GM19099 (cell line): ENCODE measurements around the gene POLE2.

Experiments used
- POLR2A ChIP-seq: IDR thresholded peaks from 3 replicates; pipeline ENCODE4 v1.6.1; 2011; ENCODE audit warnings: low read depth; ENCODE audit not compliant: insufficient read length; ENCODE audit errors: extremely low read depth

The POLE2 gene

GRCh38 chr14:49659526-49660455 is 28.2 kb downstream of the POLE2 start:
- no peak for TF ChIP-seq POLR2A

GRCh38 chr14:49654511-49654910 is 33.5 kb downstream of the POLE2 start:
- TF ChIP-seq POLR2A = no peak

- TF ChIP-seq POLR2A = no peak
Observed at GRCh38 chr14:49653508-49653907, 34.5 kb downstream of the POLE2 start.

GRCh38 chr14:49642163-49642562 is 45.9 kb downstream of the POLE2 start:
- no peak for TF ChIP-seq POLR2A

- TF ChIP-seq POLR2A = no peak
Observed at GRCh38 chr14:49641697-49642129, 46.3 kb downstream of the POLE2 start.

GRCh38 chr14:49640540-49641417 is 47.2 kb downstream of the POLE2 start:
- no peak for TF ChIP-seq POLR2A

- TF ChIP-seq POLR2A = no peak
Observed at GRCh38 chr14:49637534-49638078, 50.4 kb downstream of the POLE2 start.

- TF ChIP-seq POLR2A = no peak
Observed at GRCh38 chr14:49636866-49637265, 51.1 kb downstream of the POLE2 start.

GRCh38 chr14:49634547-49635334 is 53.3 kb downstream of the POLE2 start, which contains the start of gene DNAAF2:
TSS of gene DNAAF2 (minus strand) at chr14:49635244. CDS start at chr14:49635149, 95 bp downstream.
- no peak for TF ChIP-seq POLR2A

- TF ChIP-seq POLR2A = peak; percentile 91
Observed at GRCh38 chr14:49633640-49634546, 54.1 kb downstream of the POLE2 start.

GRCh38 chr14:49623941-49624839 is 63.8 kb downstream of the POLE2 start:
- no peak for TF ChIP-seq POLR2A

GRCh38 chr14:49623387-49623786 is 64.6 kb downstream of the POLE2 start:
- TF ChIP-seq POLR2A = no peak
